ENCODE results near the gene SLC37A1. TPM values are rescaled to one million over a fixed set of nuclear protein-coding genes. Genes with fewer than 3 reads are reported as not detected.

SLC37A1 gene
- total RNA-seq, 6 donors from 2014 or later: 20.8 to 70.2 (median 36.8) TPM

GRCh38 chr21:42586406-42586805 is 72.8 kb downstream of the SLC37A1 start:
- DNase-seq: peak; percentile 12 to 57
- Histone ChIP-seq H3K9me3 (no peaks in the 10 kb centered on the region), H3K27ac (no peak overlapping the region), H3K27me3 (no peaks in the 10 kb centered on the region), H3K4me1 (no peaks in the 10 kb centered on the region), H3K4me3 (no peak overlapping the region), H3K36me3 (no peaks in the 10 kb centered on the region)
- 89 to 91% methylated on average over 6 to 10 of the region's 19 CpGs for WGBS, 2 donors
- ATAC-seq (ENCODE audit: low FRiP score in 2 of 2): no peak
- TF ChIP-seq EP300 (IDR thresholded peaks at IDR 0.05): no peak
- TF ChIP-seq POLR2A (IDR thresholded peaks at IDR 0.05): no peak
- TF ChIP-seq CTCF (IDR thresholded peaks at IDR 0.05): no peak
- no peak for TF ChIP-seq POLR2AphosphoS5 (IDR thresholded peaks at IDR 0.05)

GRCh38 chr21:42587036-42587435 is 73.4 kb downstream of the SLC37A1 start:
- ATAC-seq (ENCODE audit: low FRiP score in 2 of 2) (no peak), DNase-seq (peak; percentile 14 to 16)
- TF ChIP-seq POLR2A (IDR thresholded peaks at IDR 0.05) (no peak), POLR2AphosphoS5 (IDR thresholded peaks at IDR 0.05) (no peak), CTCF (IDR thresholded peaks at IDR 0.05) (no peak), EP300 (IDR thresholded peaks at IDR 0.05) (no peak)
- no peak overlapping the region for H3K4me3 ChIP-seq
- no peak overlapping the region for H3K27ac ChIP-seq
- no peaks in the 10 kb centered on the region for H3K4me1 ChIP-seq
- no peaks in the 10 kb centered on the region for H3K36me3 ChIP-seq
- H3K27me3 ChIP-seq: no peaks in the 10 kb centered on the region
- 84 to 90% methylated on average over 15 of the region's 15 CpGs for WGBS, 2 donors
- no peaks in the 10 kb centered on the region for H3K9me3 ChIP-seq

- H3K9me3 ChIP-seq: no peaks in the 10 kb centered on the region
- H3K36me3 ChIP-seq: no peaks in the 10 kb centered on the region
- 59 to 73% methylated on average over 11 of the region's 20 CpGs for WGBS, 2 donors
- H3K27ac ChIP-seq: no peak overlapping the region
- H3K27me3 ChIP-seq: no peaks in the 10 kb centered on the region
- ATAC-seq (ENCODE audit: low FRiP score in 2 of 2) (no peak), DNase-seq (peak in 1 of 2 donors; percentile 14)
- H3K4me3 ChIP-seq: no peak overlapping the region
- TF ChIP-seq POLR2A (IDR thresholded peaks at IDR 0.05) (no peak), POLR2AphosphoS5 (IDR thresholded peaks at IDR 0.05) (no peak)
- H3K4me1 ChIP-seq: peaks cover 6 to 10% (median 9%) of the 10 kb centered on the region in 4 donors
Observed at GRCh38 chr21:42590431-42591131, 76.9 kb downstream of the SLC37A1 start.

- no peak overlapping the region for H3K27ac ChIP-seq
- WGBS, 2 donors: 65 to 85% methylated on average over 18 of the region's 18 CpGs
- TF ChIP-seq POLR2A (IDR thresholded peaks at IDR 0.05) (no peak), POLR2AphosphoS5 (IDR thresholded peaks at IDR 0.05) (no peak)
- peaks cover 6 to 10% (median 9%) of the 10 kb centered on the region in 4 donors for H3K4me1 ChIP-seq
- H3K4me3 ChIP-seq: no peak overlapping the region
- no peaks in the 10 kb centered on the region for H3K27me3 ChIP-seq
- DNase-seq: no peak
- ATAC-seq (ENCODE audit: low FRiP score in 2 of 2): no peak
- no peaks in the 10 kb centered on the region for H3K36me3 ChIP-seq
- H3K9me3 ChIP-seq: no peaks in the 10 kb centered on the region
Observed at GRCh38 chr21:42591170-42591869, 77.7 kb downstream of the SLC37A1 start.

- Histone ChIP-seq H3K9me3 (no peaks in the 10 kb centered on the region), H3K4me1 (peaks cover 6 to 10% (median 9%) of the 10 kb centered on the region in 4 donors), H3K4me3 (no peak overlapping the region), H3K27ac (no peak overlapping the region), H3K36me3 (no peaks in the 10 kb centered on the region), H3K27me3 (no peaks in the 10 kb centered on the region)
- 90 to 91% methylated on average over 19 of the region's 19 CpGs for WGBS, 2 donors
- ATAC-seq (ENCODE audit: low FRiP score in 2 of 2) (no peak), DNase-seq (peak in 1 of 2 donors; percentile 16)
- TF ChIP-seq CTCF (IDR thresholded peaks at IDR 0.05): no peak
- TF ChIP-seq POLR2A (IDR thresholded peaks at IDR 0.05): no peak
- no peak for TF ChIP-seq EP300 (IDR thresholded peaks at IDR 0.05)
- TF ChIP-seq POLR2AphosphoS5 (IDR thresholded peaks at IDR 0.05): no peak
Observed at GRCh38 chr21:42592156-42592820, 78.6 kb downstream of the SLC37A1 start.
